OCI-LY1 (cell line): ENCODE results near the gene TMPRSS11B.
"Not testable (repeated sequence)": the region's sequence is repeated elsewhere in the genome, so short reads cannot be mapped to it uniquely, and the experiment has no call there.

ENCODE experiments used
- H2AFZ ChIP-seq: fragments of 200-600 bp; sonication (generic), shearing (Covaris generic); 2 replicates; pipeline ENCODE4 v1.6.0; 2014; ENCODE audit warnings: antibody characterized with exemption, mild to moderate bottlenecking, low read length
- H3F3A ChIP-seq: fragments of 200-600 bp; sonication (generic), shearing (Covaris generic); 2 replicates; pipeline ENCODE4 v1.6.0; 2014; ENCODE audit warnings: mild to moderate bottlenecking, antibody characterized with exemption, low read length, moderate library complexity; ENCODE audit not compliant: insufficient read depth
- H3K27ac ChIP-seq: fragments of 200-600 bp; sonication (generic); 2 replicates; pipeline ENCODE4 v1.5.1; 2014; ENCODE audit warnings: low read length, mixed run types, mild to moderate bottlenecking, low read depth; ENCODE audit not compliant: poor library complexity, severe bottlenecking
- H3K27me3 ChIP-seq: fragments of 200-600 bp; sonication (generic); 2 replicates; pipeline ENCODE4 v1.6.0; 2014; ENCODE audit warnings: antibody characterized with exemption, mild to moderate bottlenecking, low read length, moderate library complexity; ENCODE audit not compliant: insufficient read depth
- H3K36me3 ChIP-seq: fragments of 200-600 bp; sonication (generic); 2 replicates; pipeline ENCODE4 v1.6.1; 2014; ENCODE audit warnings: mild to moderate bottlenecking, antibody characterized with exemption, low read length, moderate library complexity, mixed read lengths; ENCODE audit not compliant: insufficient read depth
- H3K4me1 ChIP-seq: fragments of 200-600 bp; sonication (generic); 2 replicates; pipeline ENCODE4 v1.5.1; 2014; ENCODE audit warnings: mild to moderate bottlenecking, low read length, moderate library complexity; ENCODE audit not compliant: insufficient read depth, severe bottlenecking
- H3K4me2 ChIP-seq: fragments of 200-600 bp; sonication (generic), shearing (Covaris generic); 2 replicates; pipeline ENCODE4 v1.6.1; 2014; ENCODE audit warnings: low read length
- H3K4me3 ChIP-seq: fragments of 200-600 bp; sonication (generic); 2 replicates; pipeline ENCODE4 v1.5.1; 2014; ENCODE audit warnings: low read length, low read depth, mild to moderate bottlenecking, mixed read lengths; ENCODE audit not compliant: poor library complexity, severe bottlenecking
- H3K79me2 ChIP-seq: fragments of 200-600 bp; shearing (Covaris generic); 2 replicates; pipeline ENCODE4 v1.6.1; 2016; ENCODE audit warnings: mixed run types, low read length, mixed read lengths; ENCODE audit not compliant: insufficient read depth
- H3K9ac ChIP-seq: fragments of 200-600 bp; sonication (generic), shearing (Covaris generic); 2 replicates; pipeline ENCODE4 v1.6.1; 2014; ENCODE audit warnings: mild to moderate bottlenecking, low read length, mixed read lengths
- H3K9me2 ChIP-seq: fragments of 200-600 bp; sonication (generic), shearing (Covaris generic); 2 replicates; pipeline ENCODE4 v1.6.1; 2014; ENCODE audit warnings: low read depth, mild to moderate bottlenecking, low read length, mixed read lengths
- H3K9me3 ChIP-seq: fragments of 200-600 bp; shearing (Covaris generic); 2 replicates; pipeline ENCODE4 v1.6.1; 2014; ENCODE audit warnings: low read length, mixed read lengths
- H4K20me1 ChIP-seq: fragments of 200-600 bp; sonication (generic), shearing (Covaris generic); 2 replicates; pipeline ENCODE4 v1.6.0; 2016; ENCODE audit warnings: mild to moderate bottlenecking, low read length; ENCODE audit not compliant: insufficient read depth
- EZH2 ChIP-seq: fragments of 200-600 bp; sonication (generic), shearing (Covaris generic); IDR thresholded peaks from 2 replicates; pipeline ENCODE4 v1.8.0; 2017; ENCODE audit warnings: borderline replicate concordance, mixed run types, mild to moderate bottlenecking, antibody characterized with exemption, low read length, moderate library complexity, mixed read lengths
- TF ChIP-seq, protein P1 (sequence below): fragments of 200-600 bp; sonication (generic), shearing (Covaris generic); IDR thresholded peaks from 2 replicates; pipeline ENCODE4 v1.5.1; 2017; ENCODE audit warnings: mild to moderate bottlenecking, antibody characterized with exemption, low read length, moderate library complexity, mixed read lengths

TMPRSS11B gene

DNA sequence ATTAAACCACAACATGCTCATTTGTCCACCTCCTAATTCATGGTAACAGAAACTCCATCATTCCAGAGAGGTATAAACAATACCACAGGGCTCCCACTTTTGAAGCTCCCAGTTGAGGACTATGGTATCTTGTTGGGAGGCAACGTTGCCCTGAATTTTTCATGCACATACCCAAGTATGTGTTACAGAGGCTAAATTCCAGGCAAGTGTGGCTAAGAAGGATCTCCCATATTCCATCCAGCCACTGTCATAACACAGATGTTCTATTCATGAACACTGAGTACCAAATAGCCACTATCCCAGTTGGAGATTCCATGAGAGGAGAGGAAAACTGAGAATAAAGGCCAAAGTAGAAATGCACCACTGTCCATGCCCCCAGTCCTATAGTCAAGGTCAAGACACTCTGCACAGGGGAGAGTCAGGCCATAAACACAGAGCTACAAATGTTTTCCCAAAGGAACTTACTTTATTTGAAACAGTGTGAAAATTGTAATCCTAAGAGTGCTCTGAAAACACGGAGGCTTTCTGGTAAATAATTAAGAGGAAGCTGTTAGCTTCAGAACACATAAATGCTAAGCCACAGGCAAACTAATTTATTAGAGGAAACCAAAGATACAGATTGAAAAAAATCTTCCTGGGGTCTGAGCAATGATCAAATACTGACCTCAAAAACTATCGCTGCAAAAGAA is 42.4 kb upstream of the TMPRSS11B start:
- no peaks in the 10 kb centered on the region for H3K9me3 ChIP-seq
- H4K20me1 ChIP-seq = no peaks in the 10 kb centered on the region
- no peaks in the 10 kb centered on the region for H3K9me2 ChIP-seq
- H2AFZ ChIP-seq = no peak overlapping the region
- H3K27ac ChIP-seq = no peak overlapping the region
- no peaks in the 10 kb centered on the region for H3K27me3 ChIP-seq
- H3K79me2 ChIP-seq = no peaks in the 10 kb centered on the region
- no peaks in the 10 kb centered on the region for H3K4me1 ChIP-seq
- no peak overlapping the region for H3K4me3 ChIP-seq
- H3K9ac ChIP-seq = no peak overlapping the region
- no peaks in the 10 kb centered on the region for H3F3A ChIP-seq
- H3K36me3 ChIP-seq = no peaks in the 10 kb centered on the region
- TF ChIP-seq EZH2 = no peak
- TF ChIP-seq, protein P1, sequence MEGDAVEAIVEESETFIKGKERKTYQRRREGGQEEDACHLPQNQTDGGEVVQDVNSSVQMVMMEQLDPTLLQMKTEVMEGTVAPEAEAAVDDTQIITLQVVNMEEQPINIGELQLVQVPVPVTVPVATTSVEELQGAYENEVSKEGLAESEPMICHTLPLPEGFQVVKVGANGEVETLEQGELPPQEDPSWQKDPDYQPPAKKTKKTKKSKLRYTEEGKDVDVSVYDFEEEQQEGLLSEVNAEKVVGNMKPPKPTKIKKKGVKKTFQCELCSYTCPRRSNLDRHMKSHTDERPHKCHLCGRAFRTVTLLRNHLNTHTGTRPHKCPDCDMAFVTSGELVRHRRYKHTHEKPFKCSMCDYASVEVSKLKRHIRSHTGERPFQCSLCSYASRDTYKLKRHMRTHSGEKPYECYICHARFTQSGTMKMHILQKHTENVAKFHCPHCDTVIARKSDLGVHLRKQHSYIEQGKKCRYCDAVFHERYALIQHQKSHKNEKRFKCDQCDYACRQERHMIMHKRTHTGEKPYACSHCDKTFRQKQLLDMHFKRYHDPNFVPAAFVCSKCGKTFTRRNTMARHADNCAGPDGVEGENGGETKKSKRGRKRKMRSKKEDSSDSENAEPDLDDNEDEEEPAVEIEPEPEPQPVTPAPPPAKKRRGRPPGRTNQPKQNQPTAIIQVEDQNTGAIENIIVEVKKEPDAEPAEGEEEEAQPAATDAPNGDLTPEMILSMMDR = no peak
- no peak overlapping the region for H3K4me2 ChIP-seq

DNA sequence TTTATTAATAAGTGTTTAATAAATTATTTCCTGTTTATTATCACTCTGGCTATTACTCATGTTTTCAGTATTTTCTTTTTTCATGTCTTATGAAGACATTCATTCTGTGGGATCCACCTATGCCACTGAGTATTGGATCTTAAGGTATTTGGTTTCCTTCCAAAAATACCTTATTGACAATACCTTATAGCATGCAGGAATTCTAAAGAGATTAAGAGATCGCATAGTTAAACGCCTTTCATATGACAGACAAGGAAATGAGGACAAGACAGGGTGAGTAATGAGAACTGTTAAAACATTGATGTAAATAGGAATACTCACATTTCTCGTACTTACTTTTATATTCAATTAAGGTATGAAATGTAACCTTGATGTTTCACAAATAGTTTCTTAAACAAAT is 38.2 kb upstream of the TMPRSS11B start:
- no peaks in the 10 kb centered on the region for H4K20me1 ChIP-seq
- H2AFZ ChIP-seq = no peak overlapping the region
- H3K36me3 ChIP-seq = no peaks in the 10 kb centered on the region
- TF ChIP-seq, protein P1 = no peak
- no peak for TF ChIP-seq EZH2
- H3K9me3 ChIP-seq = no peaks in the 10 kb centered on the region
- H3K27me3 ChIP-seq = no peaks in the 10 kb centered on the region
- H3K27ac ChIP-seq = no peak overlapping the region
- no peak overlapping the region for H3K9ac ChIP-seq
- no peaks in the 10 kb centered on the region for H3K4me1 ChIP-seq
- H3K79me2 ChIP-seq = no peaks in the 10 kb centered on the region
- no peaks in the 10 kb centered on the region for H3F3A ChIP-seq
- H3K9me2 ChIP-seq = no peaks in the 10 kb centered on the region
- no peak overlapping the region for H3K4me3 ChIP-seq
- H3K4me2 ChIP-seq = no peak overlapping the region

DNA sequence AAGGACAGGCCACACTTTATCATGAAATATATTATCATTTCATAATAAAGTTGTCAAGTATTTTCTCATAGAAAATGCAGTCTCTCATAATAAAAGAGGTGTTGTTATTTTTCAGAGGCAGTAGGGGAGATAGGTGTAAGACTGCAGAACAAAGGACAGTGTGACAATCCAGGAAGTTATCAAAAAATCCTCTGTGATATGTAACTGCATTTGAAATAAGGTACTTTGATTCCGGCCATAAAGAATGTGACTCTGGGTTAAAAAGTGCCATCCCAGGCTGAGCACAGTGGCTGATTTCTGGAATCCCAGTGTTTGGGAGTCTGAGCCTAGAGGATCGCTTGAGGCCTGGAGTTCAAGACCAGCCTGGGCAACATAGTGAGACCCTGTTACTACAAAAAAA is 37.6 kb upstream of the TMPRSS11B start:
- TF ChIP-seq, protein P1 = no peak
- TF ChIP-seq EZH2 = no peak
- H3K4me2 ChIP-seq = no peak overlapping the region
- no peak overlapping the region for H3K27ac ChIP-seq
- H3K4me1 ChIP-seq = no peaks in the 10 kb centered on the region
- H3F3A ChIP-seq = no peaks in the 10 kb centered on the region
- H3K79me2 ChIP-seq = no peaks in the 10 kb centered on the region
- H3K9me2 ChIP-seq = no peaks in the 10 kb centered on the region
- no peaks in the 10 kb centered on the region for H3K36me3 ChIP-seq
- H3K4me3 ChIP-seq = no peak overlapping the region
- H2AFZ ChIP-seq = no peak overlapping the region
- no peak overlapping the region for H3K9ac ChIP-seq
- H3K9me3 ChIP-seq = no peaks in the 10 kb centered on the region
- no peaks in the 10 kb centered on the region for H4K20me1 ChIP-seq
- H3K27me3 ChIP-seq = no peaks in the 10 kb centered on the region

DNA sequence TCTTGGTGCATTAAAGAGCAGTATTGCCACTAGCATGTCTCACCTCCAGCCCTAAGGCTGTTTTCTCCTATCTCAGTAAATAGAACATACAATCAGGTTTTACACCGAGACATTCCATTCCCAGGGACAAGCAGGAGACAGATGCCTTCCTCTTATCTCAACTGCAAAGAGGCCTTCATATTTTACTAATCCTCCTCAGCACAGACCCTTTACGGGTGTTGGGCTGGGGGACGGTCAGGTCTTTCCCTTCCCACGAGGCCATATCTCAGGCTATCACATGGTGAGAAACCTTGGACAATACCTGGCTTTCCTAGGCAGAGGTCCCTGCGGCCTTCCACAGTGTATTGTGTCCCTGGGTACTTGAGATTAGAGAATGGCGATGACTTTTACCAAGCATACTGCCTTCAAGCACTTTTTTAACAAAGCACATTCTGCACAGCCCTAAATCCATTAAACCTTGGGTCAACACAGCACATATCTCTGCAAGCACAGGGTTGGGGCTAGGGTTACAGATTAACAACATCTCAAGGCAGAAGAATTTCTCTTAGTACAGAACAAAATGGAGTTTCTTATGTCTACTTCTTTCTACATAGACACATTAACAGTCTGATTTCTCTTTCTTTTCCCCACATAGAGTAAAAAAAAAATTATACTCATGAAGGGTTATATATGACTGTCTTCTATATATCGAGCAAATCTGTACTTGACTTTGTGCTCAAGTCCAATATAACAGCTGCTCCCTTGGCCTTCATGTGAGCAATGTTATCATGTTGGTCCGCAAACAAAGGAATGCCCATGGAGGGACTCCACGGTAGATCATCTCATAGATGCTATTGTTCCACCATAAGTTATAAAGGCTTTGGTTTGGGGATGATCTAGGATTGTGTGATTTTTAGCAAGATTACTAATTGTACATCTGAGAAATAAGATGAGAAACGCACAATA is 36.6 kb upstream of the TMPRSS11B start:
- not testable (repeated sequence) for H3K27ac ChIP-seq, H3K4me3 ChIP-seq, H3K4me2 ChIP-seq, H3K27me3 ChIP-seq, H2AFZ ChIP-seq, H3K9me3 ChIP-seq, H4K20me1 ChIP-seq, H3K79me2 ChIP-seq, H3K4me1 ChIP-seq, H3K9me2 ChIP-seq, H3F3A ChIP-seq, H3K9ac ChIP-seq, H3K36me3 ChIP-seq
